Thoracic aorta (tissue), 2 donors: Measurements from ENCODE around the gene PROM1. TPM values are rescaled to one million over a fixed set of nuclear protein-coding genes. Genes with fewer than 3 reads are reported as not detected.

ENCODE experiments used
- ATAC-seq: fragments of 150-250 bp; one replicate; pipeline ENCODE4 v1.8.0; 2017; ENCODE audit warnings: low read depth; ENCODE audit not compliant: insufficient number of reproducible peaks, low FRiP score
- DNase-seq: peaks from one replicate; pipeline ENCODE4 v3.0.0-alpha.2; 2020; ENCODE audit warnings: low spot score
- H3K27ac ChIP-seq, 2 donors: fragments of 200-600 bp; sonication (generic); 1 replicate in 1 of 2; 2 replicates in 1 of 2; pipeline ENCODE4 v1.5.1; 2016; ENCODE audit warnings: mild to moderate bottlenecking in 2 of 2, moderate library complexity in 2 of 2
- H3K27me3 ChIP-seq: fragments of 200-600 bp; sonication (generic); replicated peaks from 2 replicates; pipeline ENCODE4 v1.6.0; 2016; ENCODE audit warnings: mild to moderate bottlenecking; ENCODE audit not compliant: insufficient read depth
- H3K36me3 ChIP-seq: fragments of 200-600 bp; sonication (generic); one replicate; pipeline ENCODE4 v1.5.1; 2016
- H3K4me1 ChIP-seq, 2 donors: fragments of 200-600 bp; sonication (generic); 1 replicate in 1 of 2; 2 replicates in 1 of 2; pipeline versions ENCODE4 v1.5.1 to v1.6.0; 2016; ENCODE audit warnings: low read depth in 2 of 2, mild to moderate bottlenecking in 1 of 2; ENCODE audit not compliant: control insufficient read depth in 1 of 2
- H3K4me3 ChIP-seq: fragments of 200-600 bp; sonication (generic); 2 replicates; pipeline ENCODE4 v1.5.1; 2016; ENCODE audit warnings: mild to moderate bottlenecking
- H3K9me3 ChIP-seq: fragments of 200-600 bp; sonication (generic); 2 replicates; pipeline ENCODE4 v1.5.1; 2016
- CTCF ChIP-seq: fragments of 200-600 bp; sonication (generic); IDR thresholded peaks from one replicate; pipeline ENCODE4 v1.5.1; 2019; ENCODE audit warnings: antibody characterized with exemption
- total RNA-seq, 2 donors: library from RNA; depleted of rRNA; stranded (reverse); fragments of >200 nt; gene quantifications; one replicate each; pipeline versions ENCODE4 v1.1.0 to v1.2.3, GENCODE V29; 2016

The PROM1 gene
- total RNA-seq, 2 donors from 2014 or later, result 3.2 to 7.1 TPM

GRCh38 chr4:16043642-16044498 lies 40.0 kb downstream of the PROM1 start:
- no peak for TF ChIP-seq CTCF
- Histone ChIP-seq H3K27me3 (no peaks in the 10 kb centered on the region), H3K27ac (no peak overlapping the region), H3K36me3 (no peaks in the 10 kb centered on the region), H3K9me3 (no peaks in the 10 kb centered on the region), H3K4me3 (no peak overlapping the region), H3K4me1 (peaks cover 0 to 6% of the 10 kb centered on the region in 2 donors)
- ATAC-seq (no peak), DNase-seq (no peak)

GRCh38 chr4:16039139-16039538 lies 44.7 kb downstream of the PROM1 start:
- DNase-seq, result no peak
- TF ChIP-seq CTCF, result no peak
- Histone ChIP-seq H3K9me3 (no peaks in the 10 kb centered on the region), H3K27ac (no peak overlapping the region), H3K4me3 (no peak overlapping the region), H3K27me3 (no peaks in the 10 kb centered on the region), H3K36me3 (no peaks in the 10 kb centered on the region), H3K4me1 (peaks cover 0 to 7% of the 10 kb centered on the region in 2 donors)
- ATAC-seq, result no peak

- Histone ChIP-seq H3K36me3 (no peaks in the 10 kb centered on the region), H3K27ac (no peak overlapping the region), H3K4me1 (peaks cover 0 to 7% of the 10 kb centered on the region in 2 donors), H3K9me3 (no peaks in the 10 kb centered on the region), H3K27me3 (no peaks in the 10 kb centered on the region), H3K4me3 (no peak overlapping the region)
- TF ChIP-seq CTCF, result no peak
- no peak for ATAC-seq
- no peak for DNase-seq
Measured at GRCh38 chr4:16037901-16038300, 45.9 kb downstream of the PROM1 start.

- no peaks in the 10 kb centered on the region for H3K36me3 ChIP-seq
- no peak for ATAC-seq
- H3K27me3 ChIP-seq, result no peaks in the 10 kb centered on the region
Measured at GRCh38 chr4:16035843-16036242, 48.0 kb downstream of the PROM1 start.

More at GRCh38 chr4:16035843-16036242, 48.0 kb downstream of the PROM1 start:
- no peak overlapping the region for H3K27ac ChIP-seq
- TF ChIP-seq CTCF, result no peak
- DNase-seq, result no peak
- no peak overlapping the region for H3K4me3 ChIP-seq
- H3K9me3 ChIP-seq, result no peaks in the 10 kb centered on the region
- H3K4me1 ChIP-seq, result peaks cover 0 to 7% of the 10 kb centered on the region in 2 donors
